Measurements from ENCODE around the gene KNTC1.
A peak's percentile ranks its signal among the peaks of the same experiment; 100 is the strongest.
"Not testable (repeated sequence)": the region's sequence is repeated elsewhere in the genome, so short reads cannot be mapped to it uniquely, and the experiment has no call there.

The KNTC1 gene

GRCh38 chr12:122615780-122616179 lies 88.7 kb downstream of the KNTC1 start:
- WGBS, 2 experiments: 68 to 73% methylated on average over 3 of the region's 4 CpGs
- no peaks in the 10 kb centered on the region for H3K4me1 ChIP-seq (ENCODE audit: control insufficient read depth, insufficient read depth, low read length)
- H3K27me3 ChIP-seq (ENCODE audit: control insufficient read depth, insufficient read depth, low read length, poor library complexity, severe bottlenecking): no peaks in the 10 kb centered on the region
- H3K36me3 ChIP-seq (ENCODE audit: control insufficient read depth, insufficient read depth, low read length): peaks cover 57% of the 10 kb centered on the region
- H3K27ac ChIP-seq (ENCODE audit: insufficient read depth, low read depth, low read length, poor library complexity, severe bottlenecking): no peak overlapping the region
- H3K9me3 ChIP-seq (ENCODE audit: control insufficient read depth, low read length): no peaks in the 10 kb centered on the region
- H3K4me3 ChIP-seq (ENCODE audit: insufficient read depth, low read depth, low read length): no peak overlapping the region

GRCh38 chr12:122635471-122635870 lies 108.4 kb downstream of the KNTC1 start:
- 96 to 97% methylated on average over 5 of the region's 5 CpGs for WGBS, 2 experiments
- Histone ChIP-seq H3K27ac (ENCODE audit: insufficient read depth, low read depth, low read length, poor library complexity, severe bottlenecking) (no peak overlapping the region), H3K4me3 (ENCODE audit: insufficient read depth, low read depth, low read length) (no peak overlapping the region), H3K4me1 (ENCODE audit: control insufficient read depth, insufficient read depth, low read length) (no peaks in the 10 kb centered on the region), H3K36me3 (ENCODE audit: control insufficient read depth, insufficient read depth, low read length) (peaks cover 6% of the 10 kb centered on the region), H3K27me3 (ENCODE audit: control insufficient read depth, insufficient read depth, low read length, poor library complexity, severe bottlenecking) (no peaks in the 10 kb centered on the region), H3K9me3 (ENCODE audit: control insufficient read depth, low read length) (no peaks in the 10 kb centered on the region)

GRCh38 chr12:122643207-122643805 lies 116.3 kb downstream of the KNTC1 start:
- Histone ChIP-seq H3K4me3 (ENCODE audit: insufficient read depth, low read depth, low read length) (no peak overlapping the region), H3K9me3 (ENCODE audit: control insufficient read depth, low read length) (no peaks in the 10 kb centered on the region), H3K27ac (ENCODE audit: insufficient read depth, low read depth, low read length, poor library complexity, severe bottlenecking) (peak overlapping the region; percentile 16), H3K4me1 (ENCODE audit: control insufficient read depth, insufficient read depth, low read length) (peaks cover 15% of the 10 kb centered on the region), H3K27me3 (ENCODE audit: control insufficient read depth, insufficient read depth, low read length, poor library complexity, severe bottlenecking) (no peaks in the 10 kb centered on the region), H3K36me3 (ENCODE audit: control insufficient read depth, insufficient read depth, low read length) (no peaks in the 10 kb centered on the region)
- 90 to 93% methylated on average over 5 to 7 of the region's 7 CpGs for WGBS, 2 experiments

DNA sequence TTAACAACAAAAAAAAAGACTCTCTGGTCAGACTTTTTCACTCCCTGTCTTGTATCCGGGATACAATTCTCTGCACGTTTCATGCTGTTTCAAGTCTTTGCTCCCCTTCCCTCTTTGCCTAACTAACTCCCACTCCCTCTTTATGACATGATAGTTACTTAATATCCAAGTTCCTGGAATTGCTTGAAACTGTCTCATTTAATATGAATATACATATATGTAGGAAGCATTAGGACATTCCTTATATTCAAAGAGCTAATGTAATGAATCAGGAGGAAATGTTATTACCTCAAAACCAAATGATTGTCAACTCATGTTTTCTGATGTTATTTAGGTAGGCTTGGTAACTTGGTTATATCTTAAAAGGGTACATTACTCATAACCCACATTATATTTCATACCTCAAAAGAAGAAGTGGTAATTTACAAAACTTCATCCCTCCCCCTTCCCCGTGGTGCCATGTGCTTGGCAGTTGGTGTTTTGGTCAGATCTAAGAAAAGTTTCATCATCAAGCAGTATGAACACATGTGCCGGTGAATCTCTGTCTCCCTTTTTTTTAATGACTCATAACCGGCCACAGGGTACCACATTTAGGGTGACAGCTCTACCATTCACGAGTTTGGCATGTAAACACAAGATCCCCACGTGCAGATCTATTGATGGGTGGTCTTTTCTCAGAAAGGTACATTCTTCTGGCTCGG lies 119.6 kb downstream of the KNTC1 start:
- Histone ChIP-seq H3K36me3 (ENCODE audit: control insufficient read depth, insufficient read depth, low read length) (no peaks in the 10 kb centered on the region), H3K4me3 (ENCODE audit: insufficient read depth, low read depth, low read length) (no peak overlapping the region), H3K27ac (ENCODE audit: insufficient read depth, low read depth, low read length, poor library complexity, severe bottlenecking) (no peak overlapping the region), H3K27me3 (ENCODE audit: control insufficient read depth, insufficient read depth, low read length, poor library complexity, severe bottlenecking) (no peaks in the 10 kb centered on the region), H3K9me3 (ENCODE audit: control insufficient read depth, low read length) (no peaks in the 10 kb centered on the region), H3K4me1 (ENCODE audit: control insufficient read depth, insufficient read depth, low read length) (peaks cover 15% of the 10 kb centered on the region)
- WGBS, 2 experiments: 88 to 89% methylated on average over 8 of the region's 8 CpGs

DNA sequence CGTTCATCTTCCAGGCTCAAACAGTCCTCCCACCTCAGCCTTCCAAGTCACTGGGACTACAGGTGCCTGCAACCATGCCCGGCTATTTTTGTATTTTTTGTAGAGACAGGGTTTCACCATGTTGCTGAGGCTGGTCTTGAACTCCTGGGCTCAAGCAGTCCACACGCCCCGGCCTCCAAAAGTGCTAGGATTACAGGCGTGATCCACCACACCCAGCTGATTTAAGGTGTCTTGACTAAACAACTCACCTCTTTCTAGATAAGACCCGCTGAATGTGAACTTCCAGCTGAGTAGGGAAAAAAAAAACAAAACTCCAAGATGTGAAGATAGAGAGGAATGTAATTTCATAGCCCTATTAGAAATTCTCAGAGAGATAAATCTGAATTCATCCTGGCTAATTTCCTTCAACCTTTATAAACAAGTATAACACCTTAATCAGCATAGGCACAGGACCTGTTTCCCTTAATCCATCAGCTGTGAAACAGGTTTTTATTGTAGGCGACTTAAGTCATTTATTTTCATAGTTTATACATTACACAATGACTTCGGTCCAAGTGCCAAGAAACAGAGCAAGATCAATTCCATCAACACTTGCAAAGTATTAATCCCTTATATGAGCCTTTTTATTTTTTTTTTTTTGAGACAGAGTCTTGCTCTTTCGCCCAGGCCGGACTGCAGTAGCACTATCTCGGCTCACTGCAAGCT lies 124.6 kb downstream of the KNTC1 start:
- no peak overlapping the region for H3K27ac ChIP-seq (ENCODE audit: insufficient read depth, low read depth, low read length, poor library complexity, severe bottlenecking)
- H3K4me3 ChIP-seq (ENCODE audit: insufficient read depth, low read depth, low read length): no peak overlapping the region
- H3K9me3 ChIP-seq (ENCODE audit: control insufficient read depth, low read length): no peaks in the 10 kb centered on the region
- 90 to 94% methylated on average over 10 to 11 of the region's 11 CpGs for WGBS, 2 experiments
- no peaks in the 10 kb centered on the region for H3K4me1 ChIP-seq (ENCODE audit: control insufficient read depth, insufficient read depth, low read length)
- H3K36me3 ChIP-seq (ENCODE audit: control insufficient read depth, insufficient read depth, low read length): no peaks in the 10 kb centered on the region
- no peaks in the 10 kb centered on the region for H3K27me3 ChIP-seq (ENCODE audit: control insufficient read depth, insufficient read depth, low read length, poor library complexity, severe bottlenecking)

DNA sequence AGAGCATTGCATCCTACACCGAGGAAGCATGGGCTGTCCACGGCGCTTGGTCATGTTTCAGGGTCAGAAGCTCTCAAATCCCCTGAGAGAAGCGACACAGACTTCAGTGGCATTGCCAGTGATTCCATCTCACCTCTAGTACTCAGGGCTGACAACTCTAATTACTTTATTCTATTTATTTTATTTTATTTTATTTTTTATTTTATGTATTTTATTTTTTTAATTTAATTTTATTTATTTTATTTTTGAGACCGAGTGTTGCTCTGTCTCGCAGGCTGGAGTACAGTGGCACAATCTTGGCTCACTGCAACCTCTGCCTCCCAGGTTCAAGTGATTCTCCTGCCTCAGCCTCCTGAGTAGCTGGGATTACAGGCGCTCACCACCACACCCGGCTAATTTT lies 126.2 kb downstream of the KNTC1 start:
- H3K4me3 ChIP-seq (ENCODE audit: insufficient read depth, low read depth, low read length); H3K27ac ChIP-seq (ENCODE audit: insufficient read depth, low read depth, low read length, poor library complexity, severe bottlenecking); H3K36me3 ChIP-seq (ENCODE audit: control insufficient read depth, insufficient read depth, low read length); H3K4me1 ChIP-seq (ENCODE audit: control insufficient read depth, insufficient read depth, low read length); H3K27me3 ChIP-seq (ENCODE audit: control insufficient read depth, insufficient read depth, low read length, poor library complexity, severe bottlenecking); H3K9me3 ChIP-seq (ENCODE audit: control insufficient read depth, low read length): not testable (repeated sequence)
- 94 to 98% methylated on average over 8 of the region's 8 CpGs for WGBS, 2 experiments

DNA sequence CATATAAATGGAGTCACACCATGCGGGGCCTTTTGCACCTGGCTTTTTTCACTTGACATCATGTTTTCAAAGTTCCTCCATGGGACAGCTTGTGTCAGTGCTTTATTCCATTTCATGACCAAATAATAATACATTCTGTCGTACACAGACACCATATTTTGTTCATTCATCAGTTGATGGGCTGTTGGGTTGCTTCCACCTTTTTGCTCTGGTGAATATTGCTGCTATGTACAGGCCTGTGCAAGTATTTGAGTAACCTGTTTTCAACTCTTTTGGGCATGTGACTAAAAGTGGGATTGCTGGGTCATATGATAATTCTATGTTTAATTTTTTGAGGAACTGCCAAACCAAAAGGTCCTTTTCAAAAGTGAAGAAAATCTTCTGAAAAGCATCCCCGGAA lies 129.2 kb downstream of the KNTC1 start:
- 94 to 95% methylated on average over 3 of the region's 3 CpGs for WGBS, 2 experiments
- H3K27me3 ChIP-seq (ENCODE audit: control insufficient read depth, insufficient read depth, low read length, poor library complexity, severe bottlenecking): no peaks in the 10 kb centered on the region
- H3K27ac ChIP-seq (ENCODE audit: insufficient read depth, low read depth, low read length, poor library complexity, severe bottlenecking): no peak overlapping the region
- no peak overlapping the region for H3K4me3 ChIP-seq (ENCODE audit: insufficient read depth, low read depth, low read length)
- H3K9me3 ChIP-seq (ENCODE audit: control insufficient read depth, low read length): no peaks in the 10 kb centered on the region
- H3K4me1 ChIP-seq (ENCODE audit: control insufficient read depth, insufficient read depth, low read length): no peaks in the 10 kb centered on the region
- H3K36me3 ChIP-seq (ENCODE audit: control insufficient read depth, insufficient read depth, low read length): no peaks in the 10 kb centered on the region

- H3K27me3 ChIP-seq (ENCODE audit: control insufficient read depth, insufficient read depth, low read length, poor library complexity, severe bottlenecking): no peaks in the 10 kb centered on the region
- no peak overlapping the region for H3K4me3 ChIP-seq (ENCODE audit: insufficient read depth, low read depth, low read length)
- H3K9me3 ChIP-seq (ENCODE audit: control insufficient read depth, low read length): no peaks in the 10 kb centered on the region
- no peaks in the 10 kb centered on the region for H3K36me3 ChIP-seq (ENCODE audit: control insufficient read depth, insufficient read depth, low read length)
- H3K4me1 ChIP-seq (ENCODE audit: control insufficient read depth, insufficient read depth, low read length): no peaks in the 10 kb centered on the region
- no peak overlapping the region for H3K27ac ChIP-seq (ENCODE audit: insufficient read depth, low read depth, low read length, poor library complexity, severe bottlenecking)
- WGBS, 2 experiments: 95 to 98% methylated on average over 6 of the region's 6 CpGs
Measured at GRCh38 chr12:122659579-122659978, 132.5 kb downstream of the KNTC1 start.

DNA sequence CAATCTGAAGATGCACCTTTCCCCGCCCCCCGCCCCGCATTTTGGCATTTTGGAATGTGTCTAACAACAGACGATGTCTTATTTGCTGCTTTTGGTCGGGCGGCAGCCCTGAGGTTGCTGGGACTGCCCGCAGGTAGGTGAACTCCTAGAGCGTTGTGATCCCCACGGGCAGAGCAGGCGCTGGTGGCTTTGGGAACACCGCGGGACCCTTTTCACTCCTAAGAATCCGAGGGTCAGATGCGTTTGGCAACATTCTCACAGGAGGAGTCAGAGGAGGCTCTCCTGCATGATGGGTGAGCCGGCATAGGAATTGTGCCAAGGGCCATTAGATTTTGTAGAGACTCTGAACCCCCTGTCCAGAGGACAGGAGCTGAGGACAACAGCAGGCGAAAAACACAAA lies 134.2 kb downstream of the KNTC1 start:
- no peaks in the 10 kb centered on the region for H3K9me3 ChIP-seq (ENCODE audit: control insufficient read depth, low read length)
- WGBS, 2 experiments: 86 to 88% methylated on average over 16 of the region's 16 CpGs
- H3K4me1 ChIP-seq (ENCODE audit: control insufficient read depth, insufficient read depth, low read length): no peaks in the 10 kb centered on the region
- H3K4me3 ChIP-seq (ENCODE audit: insufficient read depth, low read depth, low read length): no peak overlapping the region
- H3K27ac ChIP-seq (ENCODE audit: insufficient read depth, low read depth, low read length, poor library complexity, severe bottlenecking): no peak overlapping the region
- H3K36me3 ChIP-seq (ENCODE audit: control insufficient read depth, insufficient read depth, low read length): no peaks in the 10 kb centered on the region
- H3K27me3 ChIP-seq (ENCODE audit: control insufficient read depth, insufficient read depth, low read length, poor library complexity, severe bottlenecking): no peaks in the 10 kb centered on the region

GRCh38 chr12:122661938-122662337 lies 134.9 kb downstream of the KNTC1 start:
- 91 to 93% methylated on average over 1 to 2 of the region's 3 CpGs for WGBS, 2 experiments
- H3K9me3 ChIP-seq (ENCODE audit: control insufficient read depth, low read length): no peaks in the 10 kb centered on the region
- no peaks in the 10 kb centered on the region for H3K27me3 ChIP-seq (ENCODE audit: control insufficient read depth, insufficient read depth, low read length, poor library complexity, severe bottlenecking)
- no peak overlapping the region for H3K27ac ChIP-seq (ENCODE audit: insufficient read depth, low read depth, low read length, poor library complexity, severe bottlenecking)
- no peak overlapping the region for H3K4me3 ChIP-seq (ENCODE audit: insufficient read depth, low read depth, low read length)
- H3K36me3 ChIP-seq (ENCODE audit: control insufficient read depth, insufficient read depth, low read length): no peaks in the 10 kb centered on the region
- H3K4me1 ChIP-seq (ENCODE audit: control insufficient read depth, insufficient read depth, low read length): no peaks in the 10 kb centered on the region
